ENCODE data around the gene GPALPP1.
"Not testable (repeated sequence)": the region's sequence is repeated elsewhere in the genome, so short reads cannot be mapped to it uniquely, and the experiment has no call there.

The GPALPP1 gene

GRCh38 chr13:45007225-45007624, 17.9 kb downstream of the GPALPP1 start:
- DNase-seq (ENCODE audit: low read depth in 2 of 2), result no peak

- no peak for DNase-seq (ENCODE audit: low read depth in 2 of 2)
Measured at GRCh38 chr13:45007823-45008222, 18.5 kb downstream of the GPALPP1 start.

- no peak for DNase-seq (ENCODE audit: low read depth in 2 of 2)
Measured at GRCh38 chr13:45011198-45011597, 21.9 kb downstream of the GPALPP1 start.

GRCh38 chr13:45015300-45015699, 26.0 kb downstream of the GPALPP1 start:
- no peak for DNase-seq (ENCODE audit: low read depth in 2 of 2)

- DNase-seq (ENCODE audit: low read depth in 2 of 2), result no peak
Measured at GRCh38 chr13:45016792-45017425, 27.6 kb downstream of the GPALPP1 start.

- DNase-seq (ENCODE audit: low read depth in 2 of 2), result not testable (repeated sequence)
Measured at GRCh38 chr13:45019981-45020380, 30.6 kb downstream of the GPALPP1 start.

- no peak for DNase-seq (ENCODE audit: low read depth in 2 of 2)
Measured at GRCh38 chr13:45021250-45021649, 31.9 kb downstream of the GPALPP1 start.

- DNase-seq (ENCODE audit: low read depth in 2 of 2), result no peak
Measured at GRCh38 chr13:45024847-45025246, 35.5 kb downstream of the GPALPP1 start.

GRCh38 chr13:45034342-45034741, 45.0 kb downstream of the GPALPP1 start:
- no peak for DNase-seq (ENCODE audit: low read depth in 2 of 2)

- DNase-seq (ENCODE audit: low read depth in 2 of 2), result no peak
Measured at GRCh38 chr13:45036206-45036605, 46.9 kb downstream of the GPALPP1 start.

GRCh38 chr13:45040173-45040572, 50.8 kb downstream of the GPALPP1 start:
- no peak for DNase-seq (ENCODE audit: low read depth in 2 of 2)

- no peak for DNase-seq (ENCODE audit: low read depth in 2 of 2)
Measured at GRCh38 chr13:45040622-45041021, 51.3 kb downstream of the GPALPP1 start.

GRCh38 chr13:45042539-45042938, 53.2 kb downstream of the GPALPP1 start:
- DNase-seq (ENCODE audit: low read depth in 2 of 2), result no peak

GRCh38 chr13:45046445-45046844, 57.1 kb downstream of the GPALPP1 start:
- no peak for DNase-seq (ENCODE audit: low read depth in 2 of 2)

- peak; percentile 54 to 70 for DNase-seq (ENCODE audit: low read depth in 2 of 2)
Measured at GRCh38 chr13:45047394-45048310, 58.3 kb downstream of the GPALPP1 start.

- DNase-seq (ENCODE audit: low read depth in 2 of 2), result no peak
Measured at GRCh38 chr13:45048890-45049407, 59.6 kb downstream of the GPALPP1 start.

GRCh38 chr13:45049478-45049877, 60.1 kb downstream of the GPALPP1 start:
- DNase-seq (ENCODE audit: low read depth in 2 of 2), result no peak

- no peak for DNase-seq (ENCODE audit: low read depth in 2 of 2)
Measured at GRCh38 chr13:45051315-45051714, 62.0 kb downstream of the GPALPP1 start.

- peak; percentile 33 to 34 for DNase-seq (ENCODE audit: low read depth in 2 of 2)
Measured at GRCh38 chr13:45055198-45055901, 66.0 kb downstream of the GPALPP1 start.

GRCh38 chr13:45055902-45056648, 66.7 kb downstream of the GPALPP1 start:
- DNase-seq (ENCODE audit: low read depth in 2 of 2), result peak in 1 of 2 donors; percentile 13

GRCh38 chr13:45060062-45060461, 70.7 kb downstream of the GPALPP1 start:
- no peak for DNase-seq (ENCODE audit: low read depth in 2 of 2)

Data from stimulated activated CD8-positive, alpha-beta memory T cell treated with anti-CD3 and anti-CD28 coated beads, Interleukin-2, amount 100 ng/mL, for 48 hours (primary cell).